GM10847 (cell line): Measurements from ENCODE around the gene CASTOR1.

Experiments used
- POLR2A ChIP-seq: IDR thresholded peaks from 2 replicates; pipeline ENCODE4 v1.6.1; 2011; ENCODE audit not compliant: insufficient read length; ENCODE audit errors: extremely low read depth

The CASTOR1 gene

GRCh38 chr22:30325065-30325720 lies 35.9 kb upstream of the CASTOR1 start:
- no peak for TF ChIP-seq POLR2A

- no peak for TF ChIP-seq POLR2A
Measured at GRCh38 chr22:30324014-30324730, 34.9 kb upstream of the CASTOR1 start.

- TF ChIP-seq POLR2A, result no peak
Measured at GRCh38 chr22:30323246-30323645, 33.9 kb upstream of the CASTOR1 start.

- TF ChIP-seq POLR2A, result no peak
Measured at GRCh38 chr22:30321461-30321860, 32.2 kb upstream of the CASTOR1 start.

GRCh38 chr22:30320021-30320556 lies 30.8 kb upstream of the CASTOR1 start:
- no peak for TF ChIP-seq POLR2A

GRCh38 chr22:30318799-30319419 lies 29.6 kb upstream of the CASTOR1 start:
- TF ChIP-seq POLR2A, result no peak

- no peak for TF ChIP-seq POLR2A
Measured at GRCh38 chr22:30317778-30318177, 28.5 kb upstream of the CASTOR1 start.

- TF ChIP-seq POLR2A, result no peak
Measured at GRCh38 chr22:30315962-30316576, 26.8 kb upstream of the CASTOR1 start.

- TF ChIP-seq POLR2A, result no peak
Measured at GRCh38 chr22:30314915-30315314, 25.6 kb upstream of the CASTOR1 start.

- no peak for TF ChIP-seq POLR2A
Measured at GRCh38 chr22:30313527-30314363, 24.4 kb upstream of the CASTOR1 start.

GRCh38 chr22:30312053-30312452 lies 22.7 kb upstream of the CASTOR1 start:
- no peak for TF ChIP-seq POLR2A

- TF ChIP-seq POLR2A, result no peak
Measured at GRCh38 chr22:30310881-30311771, 21.8 kb upstream of the CASTOR1 start.

GRCh38 chr22:30309951-30310741 lies 20.8 kb upstream of the CASTOR1 start:
- no peak for TF ChIP-seq POLR2A
